Stimulated activated naive CD8-positive, alpha-beta T cell treated with anti-CD3 and anti-CD28 coated beads, Interleukin-15, Interleukin-2, amounts not matched to agents 100 ng/mL and 50 ng/mL, for 24 hours (primary cell): ENCODE measurements around the gene SPTBN1.

ENCODE experiments used
- H3K27ac Mint-ChIP-seq: one replicate; pipeline ENCODE4 v1.8.0; 2021; ENCODE audit warnings: mild to moderate bottlenecking, mixed read lengths
- H3K27me3 Mint-ChIP-seq: one replicate; pipeline ENCODE4 v1.8.0; 2021; ENCODE audit warnings: mixed read lengths
- H3K36me3 Mint-ChIP-seq: one replicate; pipeline ENCODE4 v1.8.0; 2021; ENCODE audit warnings: low read depth, mixed read lengths
- H3K4me1 Mint-ChIP-seq: one replicate; pipeline ENCODE4 v1.8.0; 2021; ENCODE audit warnings: low read depth, mixed read lengths
- H3K4me3 Mint-ChIP-seq: one replicate; pipeline ENCODE4 v1.8.0; 2021; ENCODE audit warnings: mild to moderate bottlenecking, mixed read lengths
- H3K9me3 Mint-ChIP-seq: one replicate; pipeline ENCODE4 v1.8.0; 2021; ENCODE audit warnings: mixed read lengths

Gene SPTBN1

DNA sequence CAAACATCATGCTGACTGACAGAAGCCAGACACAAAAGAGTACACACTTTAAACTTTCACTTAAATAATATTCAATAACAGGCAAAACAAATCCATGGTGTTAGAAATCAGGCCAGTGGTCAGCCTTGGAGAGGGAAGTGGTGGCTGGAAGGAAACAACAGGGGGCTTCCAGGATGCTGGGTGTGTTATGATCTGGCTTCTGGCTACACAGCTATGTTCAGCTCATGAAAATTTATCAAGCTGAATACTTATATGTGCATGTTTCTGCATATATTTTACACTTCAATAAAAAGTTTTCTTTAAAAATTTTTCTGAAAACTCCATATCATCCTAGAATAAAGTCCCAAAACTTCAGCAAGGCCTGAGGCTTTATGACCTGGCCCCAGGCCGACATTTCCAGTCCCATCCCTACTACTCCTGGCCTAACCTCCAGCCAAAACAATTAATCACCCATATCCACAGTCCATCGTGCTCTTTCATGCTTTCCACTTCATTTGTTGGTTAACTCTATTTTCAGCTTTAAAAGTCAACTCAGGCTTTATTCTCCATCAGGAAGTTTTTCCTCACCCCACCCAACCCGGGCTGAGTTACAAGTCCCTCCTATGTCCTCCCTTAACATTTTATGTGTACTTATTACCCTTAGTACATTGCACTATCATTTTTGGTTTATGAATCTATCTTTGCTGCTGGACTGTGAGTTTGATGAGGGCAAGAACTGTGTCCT lies 27.9 kb upstream of the SPTBN1 start:
- no peak overlapping the region for H3K27ac Mint-ChIP-seq
- H3K4me1 Mint-ChIP-seq, result peaks cover 6% of the 10 kb centered on the region
- no peaks in the 10 kb centered on the region for H3K36me3 Mint-ChIP-seq
- no peaks in the 10 kb centered on the region for H3K9me3 Mint-ChIP-seq
- no peak overlapping the region for H3K4me3 Mint-ChIP-seq
- H3K27me3 Mint-ChIP-seq, result no peaks in the 10 kb centered on the region

DNA sequence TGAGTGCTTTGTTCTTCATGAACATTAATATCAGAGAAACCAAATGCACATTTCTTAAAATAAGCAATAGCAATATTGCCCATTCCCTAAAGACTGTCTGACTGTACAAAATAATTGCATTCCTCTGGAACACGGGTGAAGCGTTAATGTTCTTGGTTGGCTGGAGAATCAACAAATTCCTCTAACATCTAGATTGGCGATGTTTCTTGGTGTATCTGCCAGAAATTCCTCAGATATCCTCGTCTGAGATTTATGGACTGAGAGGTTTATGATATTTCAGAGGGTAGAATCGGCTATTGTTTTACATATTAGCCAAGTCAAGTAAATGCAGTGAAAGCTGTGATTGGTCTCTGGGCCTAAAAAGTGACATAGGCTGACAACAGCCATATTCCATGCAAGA lies 27.1 kb upstream of the SPTBN1 start:
- H3K36me3 Mint-ChIP-seq, result no peaks in the 10 kb centered on the region
- H3K4me3 Mint-ChIP-seq, result no peak overlapping the region
- H3K9me3 Mint-ChIP-seq, result no peaks in the 10 kb centered on the region
- no peak overlapping the region for H3K27ac Mint-ChIP-seq
- H3K27me3 Mint-ChIP-seq, result no peaks in the 10 kb centered on the region
- peaks cover 6% of the 10 kb centered on the region for H3K4me1 Mint-ChIP-seq

GRCh38 chr2:54429811-54430551 lies 26.1 kb upstream of the SPTBN1 start:
- Mint-ChIP-seq H3K4me3 (no peak overlapping the region), H3K36me3 (no peaks in the 10 kb centered on the region), H3K4me1 (peaks cover 6% of the 10 kb centered on the region), H3K27me3 (no peaks in the 10 kb centered on the region), H3K27ac (peak overlapping the region; percentile 9), H3K9me3 (no peaks in the 10 kb centered on the region)

DNA sequence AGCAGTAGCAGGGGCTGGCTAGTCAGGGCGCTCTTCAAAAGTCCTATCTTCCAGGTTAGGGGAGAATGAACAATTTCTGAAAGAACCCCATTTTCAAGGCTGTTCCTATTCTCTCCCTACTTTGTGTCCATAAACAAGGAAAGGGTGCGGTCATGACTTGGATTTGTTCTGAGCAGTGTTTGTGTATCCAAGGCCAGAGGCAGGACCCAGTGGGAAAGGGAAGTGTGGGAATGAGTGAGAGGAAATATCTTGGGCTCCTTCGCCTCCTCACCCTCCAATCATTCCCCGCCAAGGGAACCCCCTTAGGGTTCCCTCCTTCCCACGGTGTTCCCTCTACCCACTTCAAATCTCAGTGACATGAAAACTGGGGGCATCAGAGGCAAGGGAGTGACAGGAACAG lies 25.5 kb upstream of the SPTBN1 start:
- Mint-ChIP-seq H3K9me3 (no peaks in the 10 kb centered on the region), H3K4me1 (peaks cover 6% of the 10 kb centered on the region), H3K27ac (no peak overlapping the region), H3K36me3 (no peaks in the 10 kb centered on the region), H3K27me3 (no peaks in the 10 kb centered on the region), H3K4me3 (no peak overlapping the region)

DNA sequence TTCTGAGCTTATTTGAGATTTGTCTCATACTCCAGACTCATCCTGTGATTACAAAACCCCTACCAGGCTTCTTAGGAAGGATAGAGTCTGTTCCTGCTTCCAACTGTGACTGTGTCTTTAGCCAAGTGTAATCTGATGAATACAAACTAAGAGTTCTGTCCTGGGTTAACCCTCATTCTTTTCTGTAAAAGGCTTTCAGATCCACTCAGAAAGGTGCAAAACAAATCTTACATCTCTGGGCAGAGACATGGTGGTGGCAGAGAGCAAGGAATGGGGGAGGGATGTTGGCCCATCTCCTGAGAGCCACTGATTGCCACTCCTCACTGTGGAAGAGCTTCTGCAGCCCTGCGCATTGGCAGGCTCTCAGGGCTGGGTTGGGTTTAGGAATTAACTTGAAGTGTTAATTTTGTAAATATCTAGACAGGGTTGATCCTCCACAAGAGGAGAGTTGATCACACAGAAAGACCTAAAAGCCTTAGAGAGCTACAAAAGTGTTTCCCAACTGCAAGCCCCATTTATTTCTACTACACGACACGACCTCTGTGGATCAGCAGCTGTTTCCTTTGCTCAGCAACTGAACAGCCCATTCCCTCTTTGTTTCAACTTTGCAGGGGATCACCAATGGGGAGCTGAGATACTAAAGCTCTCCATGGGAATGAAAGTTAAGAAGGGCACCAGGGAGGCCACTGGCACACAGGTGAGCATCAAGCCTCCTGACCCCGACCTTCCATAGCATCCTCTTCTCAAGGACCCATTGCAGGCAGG lies 23.7 kb upstream of the SPTBN1 start:
- H3K27me3 Mint-ChIP-seq, result no peaks in the 10 kb centered on the region
- H3K27ac Mint-ChIP-seq, result no peak overlapping the region
- peaks cover 6% of the 10 kb centered on the region for H3K4me1 Mint-ChIP-seq
- H3K9me3 Mint-ChIP-seq, result no peaks in the 10 kb centered on the region
- no peaks in the 10 kb centered on the region for H3K36me3 Mint-ChIP-seq
- H3K4me3 Mint-ChIP-seq, result no peak overlapping the region

DNA sequence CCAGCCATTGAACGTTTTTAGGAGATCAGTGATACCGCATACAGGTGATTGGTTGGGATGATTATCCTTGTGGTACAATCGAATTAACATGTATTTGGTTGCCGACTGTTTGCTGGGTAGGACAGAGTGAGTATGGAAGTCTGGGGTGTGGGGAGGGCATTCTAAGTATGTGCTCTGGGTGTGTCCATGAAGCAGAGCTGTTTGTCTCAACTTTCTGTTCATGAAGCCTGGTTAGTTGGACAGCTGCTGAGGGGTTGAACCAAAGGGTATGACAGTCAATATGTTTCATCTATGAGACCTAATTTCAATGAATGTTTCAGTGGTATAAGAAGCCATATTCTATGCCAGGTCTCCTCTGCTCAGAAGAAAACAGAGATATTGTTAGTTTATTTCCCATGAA lies 21.9 kb upstream of the SPTBN1 start:
- no peaks in the 10 kb centered on the region for H3K36me3 Mint-ChIP-seq
- no peak overlapping the region for H3K27ac Mint-ChIP-seq
- H3K9me3 Mint-ChIP-seq, result no peaks in the 10 kb centered on the region

GRCh38 chr2:54434711-54435110 lies 21.4 kb upstream of the SPTBN1 start:
- Mint-ChIP-seq H3K27ac (no peak overlapping the region), H3K27me3 (no peaks in the 10 kb centered on the region), H3K36me3 (no peaks in the 10 kb centered on the region), H3K9me3 (no peaks in the 10 kb centered on the region), H3K4me3 (no peak overlapping the region), H3K4me1 (peaks cover 6% of the 10 kb centered on the region)

More for the DNA sequence above, 21.9 kb upstream of the SPTBN1 start:
- Mint-ChIP-seq H3K4me3 (no peak overlapping the region), H3K4me1 (peaks cover 6% of the 10 kb centered on the region), H3K27me3 (no peaks in the 10 kb centered on the region)

DNA sequence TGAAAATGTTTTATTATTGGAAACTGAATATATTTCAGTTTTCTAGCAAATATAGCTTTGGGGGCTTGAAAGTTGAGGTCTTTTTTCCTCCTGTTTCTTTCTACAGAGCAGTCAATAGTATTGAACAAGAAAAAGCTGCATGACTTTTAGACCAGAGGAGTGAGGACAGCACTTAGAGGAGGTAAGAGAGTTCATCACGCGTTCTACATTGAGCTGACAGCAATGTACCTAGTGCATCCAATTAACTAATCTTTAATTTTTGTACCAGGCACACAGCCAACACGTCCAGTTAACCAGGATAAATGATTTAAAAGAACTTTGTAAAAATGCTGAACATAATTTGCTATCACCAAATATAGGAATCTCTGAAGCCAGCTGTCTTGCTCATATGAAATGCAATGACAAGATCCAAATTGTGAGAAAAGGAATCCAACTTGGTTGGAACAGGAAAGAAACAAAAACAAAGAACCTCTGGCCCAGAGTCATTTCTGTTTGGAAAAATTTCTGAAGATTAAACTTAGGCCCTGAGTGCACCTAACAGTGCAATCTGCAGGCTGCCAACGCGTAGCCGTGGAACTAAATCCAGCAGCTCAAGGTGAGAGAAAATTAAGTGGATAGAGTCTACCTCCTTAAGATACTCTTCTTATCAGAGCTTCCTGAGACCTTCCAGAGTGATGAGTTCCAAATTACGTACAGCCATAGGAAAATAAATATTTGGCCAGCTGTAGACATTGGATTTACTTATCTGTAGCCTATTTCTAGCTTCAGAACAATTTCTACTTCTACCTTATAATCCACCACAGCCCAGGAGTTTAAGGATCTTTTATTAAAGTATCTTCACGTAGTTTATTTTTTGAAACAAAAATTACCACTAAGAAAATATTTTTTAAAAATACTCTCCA lies 20.6 kb upstream of the SPTBN1 start:
- Mint-ChIP-seq H3K27ac (no peak overlapping the region), H3K9me3 (no peaks in the 10 kb centered on the region), H3K27me3 (no peaks in the 10 kb centered on the region), H3K36me3 (no peaks in the 10 kb centered on the region), H3K4me1 (no peaks in the 10 kb centered on the region), H3K4me3 (no peak overlapping the region)

- no peaks in the 10 kb centered on the region for H3K4me1 Mint-ChIP-seq
- H3K4me3 Mint-ChIP-seq, result no peak overlapping the region
- no peaks in the 10 kb centered on the region for H3K9me3 Mint-ChIP-seq
- no peaks in the 10 kb centered on the region for H3K27me3 Mint-ChIP-seq
- H3K36me3 Mint-ChIP-seq, result no peaks in the 10 kb centered on the region
- H3K27ac Mint-ChIP-seq, result no peak overlapping the region
These were observed 18.5 kb upstream of the SPTBN1 start for GRCh38 chr2:54437588-54437987.

GRCh38 chr2:54438271-54438670 lies 17.9 kb upstream of the SPTBN1 start:
- Mint-ChIP-seq H3K27me3 (no peaks in the 10 kb centered on the region), H3K4me1 (no peaks in the 10 kb centered on the region), H3K4me3 (no peak overlapping the region), H3K27ac (no peak overlapping the region), H3K36me3 (no peaks in the 10 kb centered on the region), H3K9me3 (no peaks in the 10 kb centered on the region)

DNA sequence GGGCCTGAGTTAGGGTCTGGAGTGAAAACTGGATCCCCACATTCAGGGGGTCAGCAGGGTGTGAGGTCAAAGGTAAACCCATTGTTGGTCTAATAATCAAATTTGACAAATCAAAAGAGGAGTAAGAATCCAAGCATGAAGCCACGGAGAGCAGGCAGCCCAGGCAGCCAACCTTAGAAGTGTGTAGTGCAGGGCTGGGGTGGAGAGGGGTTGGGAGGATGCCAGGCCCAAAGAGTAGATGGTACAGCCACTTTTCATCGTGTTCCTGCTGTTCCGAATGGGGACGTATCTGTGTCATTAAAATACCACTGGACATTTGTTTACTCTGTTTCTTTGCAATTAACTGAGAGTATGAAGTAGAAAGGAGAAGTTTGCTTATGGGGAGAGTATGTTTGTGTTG lies 16.5 kb upstream of the SPTBN1 start:
- H3K36me3 Mint-ChIP-seq, result no peaks in the 10 kb centered on the region
- no peaks in the 10 kb centered on the region for H3K27me3 Mint-ChIP-seq
- no peaks in the 10 kb centered on the region for H3K4me1 Mint-ChIP-seq
- H3K9me3 Mint-ChIP-seq, result no peaks in the 10 kb centered on the region
- no peak overlapping the region for H3K27ac Mint-ChIP-seq
- no peak overlapping the region for H3K4me3 Mint-ChIP-seq

GRCh38 chr2:54440050-54440449 lies 16.1 kb upstream of the SPTBN1 start:
- H3K4me1 Mint-ChIP-seq, result no peaks in the 10 kb centered on the region
- H3K4me3 Mint-ChIP-seq, result no peak overlapping the region
- H3K36me3 Mint-ChIP-seq, result no peaks in the 10 kb centered on the region
- H3K27me3 Mint-ChIP-seq, result no peaks in the 10 kb centered on the region
- H3K9me3 Mint-ChIP-seq, result no peaks in the 10 kb centered on the region
- no peak overlapping the region for H3K27ac Mint-ChIP-seq

- no peaks in the 10 kb centered on the region for H3K36me3 Mint-ChIP-seq
- H3K4me3 Mint-ChIP-seq, result no peak overlapping the region
- H3K27ac Mint-ChIP-seq, result no peak overlapping the region
- no peaks in the 10 kb centered on the region for H3K4me1 Mint-ChIP-seq
- no peaks in the 10 kb centered on the region for H3K9me3 Mint-ChIP-seq
- H3K27me3 Mint-ChIP-seq, result no peaks in the 10 kb centered on the region
These were observed 11.6 kb upstream of the SPTBN1 start for GRCh38 chr2:54444503-54444902.

GRCh38 chr2:54446122-54446521 lies 10.0 kb upstream of the SPTBN1 start:
- Mint-ChIP-seq H3K9me3 (no peaks in the 10 kb centered on the region), H3K27me3 (no peaks in the 10 kb centered on the region), H3K4me3 (no peak overlapping the region), H3K4me1 (no peaks in the 10 kb centered on the region), H3K36me3 (no peaks in the 10 kb centered on the region), H3K27ac (no peak overlapping the region)
